Ovary (tissue), 9 donors: Measurements from ENCODE around the gene B3GALNT2. TPM values are rescaled to one million over a fixed set of nuclear protein-coding genes. Genes with fewer than 3 reads are reported as not detected.

Experiments
- DNase-seq, 5 donors: peaks; one replicate each; pipeline ENCODE4 v3.0.0-alpha.2; 2019 to 2020
- H3K27ac ChIP-seq, 2 donors: fragments of 200-600 bp; one replicate each; pipeline versions ENCODE4 v1.5.1 to v1.8.0; 2019 to 2022
- H3K27me3 ChIP-seq: fragments of 200-600 bp; one replicate; pipeline ENCODE4 v1.8.0; 2022
- H3K36me3 ChIP-seq: fragments of 200-600 bp; sonication (generic); one replicate; pipeline ENCODE4 v1.5.1; 2019
- H3K4me1 ChIP-seq: one replicate; pipeline ENCODE4 v1.8.1; 2013; ENCODE audit warnings: mild to moderate bottlenecking, moderate library complexity; ENCODE audit not compliant: insufficient read depth
- H3K4me3 ChIP-seq: fragments of 200-600 bp; sonication (generic); one replicate; pipeline ENCODE4 v1.5.1; 2017
- H3K9me3 ChIP-seq, 2 donors: fragments of 200-600 bp in 1 of 2; sonication (generic) in 1 of 2; one replicate each; pipeline versions ENCODE4 v1.5.1 to v1.8.1; 2013 to 2019; ENCODE audit warnings: mild to moderate bottlenecking in 1 of 2, moderate library complexity in 1 of 2
- CTCF ChIP-seq, 3 donors: fragments of 450-650 bp in 2 of 3; fragments of 200-600 bp in 1 of 3; IDR thresholded peaks; one replicate each; pipeline versions ENCODE4 v1.5.1 to v1.8.0; 2016 to 2022; ENCODE audit warnings: antibody characterized with exemption in 3 of 3, mild to moderate bottlenecking in 1 of 3
- EP300 ChIP-seq: sonication (generic); formaldehyde crosslinking; IDR thresholded peaks from one replicate; pipeline ENCODE4 v1.6.1; 2017; ENCODE audit warnings: antibody characterized with exemption
- POLR2A ChIP-seq: fragments of 450-650 bp; IDR thresholded peaks from one replicate; pipeline ENCODE4 v1.6.1; 2017; ENCODE audit warnings: antibody characterized with exemption, mild to moderate bottlenecking, moderate library complexity
- WGBS, 3 donors: extraction: QIAGEN DNeasy Blood & Tissue Kit in 1 of 3; methylation state at CpG; one replicate each; pipeline versions ENCODE4 v1.1.5 to v1.1.7; 2013 to 2017; 5-methylcytosine and 5-hydroxymethylcytosine counted together
- intact Hi-C, 4 donors: fragments of 100-400 bp; cut with DNase I; formaldehyde crosslinking; loops; one replicate each; pipeline versions ENCODE4 v1.11.0 to v1.15.1; 2022 to 2023
- polyA plus RNA-seq, 2 donors: library from polyadenylated mRNA; stranded (reverse); fragments of 200-250 nt in 1 of 2; fragments of 350-450 nt in 1 of 2; fragmentation: Illumina TruSeq in 1 of 2; extraction: RNeasy Lipid Tissue Mini Kit (QIAGEN cat#74804) in 1 of 2; gene quantifications; one replicate each; pipeline ENCODE4 v1.2.3, GENCODE V29; 2013 to 2014
- total RNA-seq, 7 donors: library from RNA; depleted of rRNA in 2 of 7; stranded (reverse); fragments of >200 nt in 2 of 7; fragmentation: NEBNext Ultra II Directional in 3 of 7; extraction: Animal tissue kit (Norgen Biotek cat#: 25700) in 3 of 7; gene quantifications; one replicate each; pipeline versions ENCODE4 v1.1.0 to v1.2.4, GENCODE V29; 2016 to 2023
- donor health status: DM: no; HTN: no; CAD: no; lungs with moderate emphysema.
- donor health status: DM: no; HTN: no; CAD: no.
- donor health status: Bipolar disorder and iron deficiency.
- donor health status: DM: yes; HTN: yes; CAD: no.
- donor health status: DM: no; HTN: no; CAD: no.
- donor health status: DM: yes; HTN: yes; CAD: no.

The B3GALNT2 gene
- total and polyA plus RNA-seq, 9 donors: 6.2 to 21.5 (median 18.0) TPM

- no peaks in the 10 kb centered on the region for H3K36me3 ChIP-seq
- DNase-seq: no peak
- no peaks in the 10 kb centered on the region for H3K27me3 ChIP-seq
- no peak overlapping the region for H3K4me3 ChIP-seq
- WGBS, 3 donors: 66 to 71% (median 70%) methylated on average over 12 of the region's 12 CpGs
- intact Hi-C loops: loop anchor here in 2 of 4 donors (5.0 to 10.0 kb wide), 2 partner anchors 166 to 318 kb away; no protein-coding TSS in a partner anchor
- TF ChIP-seq EP300 (no peak), POLR2A (no peak), CTCF (IDR thresholded peaks at IDR 0.05) (no peak)
- H3K4me1 ChIP-seq: peaks cover 1% of the 10 kb centered on the region
- H3K9me3 ChIP-seq: no peaks in the 10 kb centered on the region
- H3K27ac ChIP-seq: no peak overlapping the region
Measured at GRCh38 chr1:235423214-235423652, 81.0 kb downstream of the B3GALNT2 start.

DNA sequence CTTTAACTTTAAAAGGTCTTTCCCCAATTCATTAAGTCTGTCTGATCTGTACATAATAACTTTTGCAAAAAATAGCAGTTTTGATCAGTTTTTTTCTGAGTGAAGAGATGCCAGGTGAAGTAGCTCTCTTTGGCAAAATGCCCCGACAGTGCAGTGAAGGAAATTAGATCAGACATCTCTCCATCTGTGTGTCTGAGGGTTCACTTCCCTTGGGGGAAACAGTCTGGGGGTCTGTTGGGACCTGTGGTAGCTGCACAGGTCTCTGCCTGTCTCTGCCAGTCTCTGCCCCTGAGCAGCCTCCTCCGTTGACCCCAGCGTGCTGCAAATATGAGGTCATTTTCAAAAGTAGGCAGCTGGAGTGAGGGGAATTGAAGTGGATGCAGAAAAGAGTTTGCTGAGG is 82.5 kb downstream of the B3GALNT2 start:
- intact Hi-C loops: loop anchor here in 2 of 4 donors (5.0 to 10.0 kb wide), 2 partner anchors 164 to 317 kb away; no protein-coding TSS in a partner anchor
- Histone ChIP-seq H3K4me3 (no peak overlapping the region), H3K9me3 (no peaks in the 10 kb centered on the region), H3K27ac (no peak overlapping the region), H3K36me3 (no peaks in the 10 kb centered on the region), H3K4me1 (peaks cover 1% of the 10 kb centered on the region), H3K27me3 (no peaks in the 10 kb centered on the region)
- WGBS, 3 donors: 71 to 74% (median 73%) methylated on average over 3 of the region's 3 CpGs
- no peak for DNase-seq
- no peak for TF ChIP-seq EP300
- no peak for TF ChIP-seq POLR2A
- no peak for TF ChIP-seq CTCF (IDR thresholded peaks at IDR 0.05)

GRCh38 chr1:235417086-235417697 is 87.1 kb downstream of the B3GALNT2 start:
- 32 to 39% (median 34%) methylated on average over 8 of the region's 8 CpGs for WGBS, 3 donors
- H3K4me3 ChIP-seq: no peak overlapping the region
- no peak for TF ChIP-seq EP300
- peak; percentile 68 to 76 (median 71) for TF ChIP-seq CTCF (IDR thresholded peaks at IDR 0.05)
- H3K4me1 ChIP-seq: no peaks in the 10 kb centered on the region
- peak; percentile 44 to 76 (median 64) for DNase-seq
- H3K27ac ChIP-seq: no peak overlapping the region
- no peaks in the 10 kb centered on the region for H3K9me3 ChIP-seq
- no peaks in the 10 kb centered on the region for H3K36me3 ChIP-seq
- no peaks in the 10 kb centered on the region for H3K27me3 ChIP-seq
- intact Hi-C loops: loop anchor here in 3 of 4 donors (5.0 to 10.0 kb wide), 5 partner anchors 165 to 932 kb away; no protein-coding TSS in a partner anchor

GRCh38 chr1:235416662-235417049 is 87.6 kb downstream of the B3GALNT2 start:
- Histone ChIP-seq H3K4me1 (no peaks in the 10 kb centered on the region), H3K27ac (no peak overlapping the region), H3K4me3 (no peak overlapping the region), H3K9me3 (no peaks in the 10 kb centered on the region), H3K36me3 (no peaks in the 10 kb centered on the region), H3K27me3 (no peaks in the 10 kb centered on the region)
- TF ChIP-seq POLR2A: no peak
- TF ChIP-seq CTCF (IDR thresholded peaks at IDR 0.05): no peak
- no peak for TF ChIP-seq EP300
- no peak for DNase-seq
- intact Hi-C loops: loop anchor here in 3 of 4 donors (5.0 to 10.0 kb wide), 5 partner anchors 164 to 932 kb away; no protein-coding TSS in a partner anchor
- WGBS, 3 donors: 72 to 85% (median 82%) methylated on average over 1 of the region's 1 CpG
